OCI-LY3 (cell line): ENCODE results near the gene CNIH3.

ENCODE experiments used
- EZH2phosphoT487 ChIP-seq: fragments of 200-600 bp; shearing (Covaris generic); IDR thresholded peaks from 2 replicates; pipeline ENCODE4 v1.6.1; 2018; ENCODE audit warnings: antibody characterized with exemption, mixed run types, low read depth
- TF ChIP-seq, protein P1 (sequence below): fragments of 200-600, 300-600 bp; sonication (generic); IDR thresholded peaks from 2 replicates; pipeline ENCODE4 v1.5.1; 2014; ENCODE audit warnings: antibody characterized with exemption, low read length, low read depth

DNA sequence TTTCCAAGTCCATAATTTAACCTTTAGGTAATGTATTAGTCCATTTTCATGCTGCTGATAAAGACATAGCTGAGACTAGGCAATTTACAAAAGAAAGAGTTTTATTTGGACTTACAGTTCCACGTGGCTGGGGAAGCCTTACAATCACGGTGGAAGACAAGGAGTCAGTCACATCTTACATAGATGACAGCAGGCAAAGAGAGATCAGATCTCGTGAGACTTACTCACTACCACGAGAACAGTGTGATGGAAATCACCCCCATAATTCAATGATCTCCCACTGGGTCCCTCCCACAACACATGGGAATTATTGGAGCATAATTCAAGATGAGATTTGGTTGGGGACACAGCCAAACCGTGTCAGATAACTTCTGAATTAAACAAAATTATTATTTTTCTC, 44.0 kb downstream of the CNIH3 start:
- TF ChIP-seq, protein P1, sequence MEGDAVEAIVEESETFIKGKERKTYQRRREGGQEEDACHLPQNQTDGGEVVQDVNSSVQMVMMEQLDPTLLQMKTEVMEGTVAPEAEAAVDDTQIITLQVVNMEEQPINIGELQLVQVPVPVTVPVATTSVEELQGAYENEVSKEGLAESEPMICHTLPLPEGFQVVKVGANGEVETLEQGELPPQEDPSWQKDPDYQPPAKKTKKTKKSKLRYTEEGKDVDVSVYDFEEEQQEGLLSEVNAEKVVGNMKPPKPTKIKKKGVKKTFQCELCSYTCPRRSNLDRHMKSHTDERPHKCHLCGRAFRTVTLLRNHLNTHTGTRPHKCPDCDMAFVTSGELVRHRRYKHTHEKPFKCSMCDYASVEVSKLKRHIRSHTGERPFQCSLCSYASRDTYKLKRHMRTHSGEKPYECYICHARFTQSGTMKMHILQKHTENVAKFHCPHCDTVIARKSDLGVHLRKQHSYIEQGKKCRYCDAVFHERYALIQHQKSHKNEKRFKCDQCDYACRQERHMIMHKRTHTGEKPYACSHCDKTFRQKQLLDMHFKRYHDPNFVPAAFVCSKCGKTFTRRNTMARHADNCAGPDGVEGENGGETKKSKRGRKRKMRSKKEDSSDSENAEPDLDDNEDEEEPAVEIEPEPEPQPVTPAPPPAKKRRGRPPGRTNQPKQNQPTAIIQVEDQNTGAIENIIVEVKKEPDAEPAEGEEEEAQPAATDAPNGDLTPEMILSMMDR = no peak
- no peak for TF ChIP-seq EZH2phosphoT487
